ENCODE results near the gene PCSK6.

Gene PCSK6

DNA sequence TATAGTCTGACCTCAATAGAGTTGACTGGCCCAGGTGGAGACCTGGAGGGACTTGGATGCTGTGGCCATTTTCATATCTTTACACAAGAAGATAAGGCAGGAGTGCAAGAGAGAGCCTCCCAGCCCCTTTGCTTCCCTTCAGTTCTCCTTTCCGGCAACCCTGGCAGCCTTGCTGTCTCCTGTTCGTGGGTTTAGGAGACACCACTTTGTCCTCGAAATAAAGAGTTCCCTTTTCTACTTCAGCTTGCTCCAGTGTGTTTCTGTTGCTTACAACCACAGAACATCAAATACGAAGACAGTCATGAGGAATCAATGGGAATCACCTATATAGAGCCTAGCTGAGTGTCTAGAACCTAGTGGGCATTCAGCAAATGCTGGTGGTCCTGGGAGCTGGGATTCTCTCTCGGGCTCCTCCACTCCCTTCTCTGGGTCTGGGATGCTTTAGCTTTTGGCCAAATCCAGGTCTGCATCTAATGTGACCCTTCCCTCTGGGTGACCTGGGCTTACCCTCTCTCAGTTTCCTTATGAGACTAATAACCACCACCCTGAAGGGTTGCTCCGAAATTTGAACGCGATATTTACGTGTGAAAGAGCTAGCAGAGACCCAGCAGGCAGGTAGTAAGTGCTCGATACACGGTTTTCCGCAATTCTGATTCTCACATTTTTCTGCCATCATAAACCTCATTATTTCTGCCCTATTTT lies 44.5 kb downstream of the PCSK6 start:
- no peaks in the 10 kb centered on the region for H3K36me3 ChIP-seq (ENCODE audit: low read length)
- no peak overlapping the region for H3K27ac ChIP-seq (ENCODE audit: low read depth, low read length)
- no peaks in the 10 kb centered on the region for H4K20me1 ChIP-seq (ENCODE audit: low read depth, low read length)
- no peaks in the 10 kb centered on the region for H3F3A ChIP-seq (ENCODE audit: insufficient read depth)
- H2AFZ ChIP-seq (ENCODE audit: low read depth, low read length, severe bottlenecking), result no peak overlapping the region
- H3K27me3 ChIP-seq (ENCODE audit: low read length), result no peaks in the 10 kb centered on the region
- no peak overlapping the region for H3K4me2 ChIP-seq (ENCODE audit: low read depth, low read length, poor library complexity, severe bottlenecking)
- TF ChIP-seq, protein P1, sequence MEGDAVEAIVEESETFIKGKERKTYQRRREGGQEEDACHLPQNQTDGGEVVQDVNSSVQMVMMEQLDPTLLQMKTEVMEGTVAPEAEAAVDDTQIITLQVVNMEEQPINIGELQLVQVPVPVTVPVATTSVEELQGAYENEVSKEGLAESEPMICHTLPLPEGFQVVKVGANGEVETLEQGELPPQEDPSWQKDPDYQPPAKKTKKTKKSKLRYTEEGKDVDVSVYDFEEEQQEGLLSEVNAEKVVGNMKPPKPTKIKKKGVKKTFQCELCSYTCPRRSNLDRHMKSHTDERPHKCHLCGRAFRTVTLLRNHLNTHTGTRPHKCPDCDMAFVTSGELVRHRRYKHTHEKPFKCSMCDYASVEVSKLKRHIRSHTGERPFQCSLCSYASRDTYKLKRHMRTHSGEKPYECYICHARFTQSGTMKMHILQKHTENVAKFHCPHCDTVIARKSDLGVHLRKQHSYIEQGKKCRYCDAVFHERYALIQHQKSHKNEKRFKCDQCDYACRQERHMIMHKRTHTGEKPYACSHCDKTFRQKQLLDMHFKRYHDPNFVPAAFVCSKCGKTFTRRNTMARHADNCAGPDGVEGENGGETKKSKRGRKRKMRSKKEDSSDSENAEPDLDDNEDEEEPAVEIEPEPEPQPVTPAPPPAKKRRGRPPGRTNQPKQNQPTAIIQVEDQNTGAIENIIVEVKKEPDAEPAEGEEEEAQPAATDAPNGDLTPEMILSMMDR (IDR thresholded peaks at IDR 0.05; ENCODE audit: insufficient read depth, low read length, poor library complexity, severe bottlenecking), result no peak
- no peak for TF ChIP-seq EZH2phosphoT487 (conservative IDR thresholded peaks at IDR 0.05; ENCODE audit: low read length)
- no peaks in the 10 kb centered on the region for H3K9me2 ChIP-seq (replicated peaks; ENCODE audit: insufficient read depth, low read length)
- no peaks in the 10 kb centered on the region for H3K79me2 ChIP-seq (ENCODE audit: insufficient read depth, low read length)
- H3K9me3 ChIP-seq (ENCODE audit: insufficient read depth, low read length), result no peaks in the 10 kb centered on the region
- no peak overlapping the region for H3K9ac ChIP-seq (ENCODE audit: low read length)
- H3K4me3 ChIP-seq (ENCODE audit: insufficient read depth, low read length, poor library complexity, severe bottlenecking), result no peak overlapping the region

DNA sequence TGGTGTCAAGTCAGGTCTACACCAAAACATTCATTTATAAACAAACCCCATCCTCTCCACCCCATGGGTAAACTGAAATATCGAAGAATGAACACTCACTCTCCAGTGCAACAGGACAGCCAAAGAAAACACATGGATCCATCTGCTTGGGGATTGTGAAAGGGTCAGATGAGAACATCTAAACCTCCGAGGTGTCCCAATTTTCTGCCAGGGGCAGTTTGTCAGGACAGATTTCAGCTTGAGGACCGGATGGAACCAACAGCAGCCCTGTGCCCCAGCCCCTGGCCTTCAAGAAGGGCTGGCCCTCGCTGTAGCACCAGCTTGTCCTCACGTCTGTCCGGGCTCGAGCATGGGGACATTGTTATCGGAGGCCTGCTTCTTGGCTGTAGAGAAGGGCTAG lies 45.5 kb downstream of the PCSK6 start:
- no peak overlapping the region for H2AFZ ChIP-seq (ENCODE audit: low read depth, low read length, severe bottlenecking)
- no peak overlapping the region for H3K4me3 ChIP-seq (ENCODE audit: insufficient read depth, low read length, poor library complexity, severe bottlenecking)
- H3K9me3 ChIP-seq (ENCODE audit: insufficient read depth, low read length), result no peaks in the 10 kb centered on the region
- no peaks in the 10 kb centered on the region for H3K36me3 ChIP-seq (ENCODE audit: low read length)
- TF ChIP-seq, protein P1 (IDR thresholded peaks at IDR 0.05; ENCODE audit: insufficient read depth, low read length, poor library complexity, severe bottlenecking), result no peak
- TF ChIP-seq EZH2phosphoT487 (conservative IDR thresholded peaks at IDR 0.05; ENCODE audit: low read length), result no peak
- H3K27me3 ChIP-seq (ENCODE audit: low read length), result no peaks in the 10 kb centered on the region
- H4K20me1 ChIP-seq (ENCODE audit: low read depth, low read length), result no peaks in the 10 kb centered on the region
- no peak overlapping the region for H3K9ac ChIP-seq (ENCODE audit: low read length)
- H3F3A ChIP-seq (ENCODE audit: insufficient read depth), result no peaks in the 10 kb centered on the region
- H3K9me2 ChIP-seq (replicated peaks; ENCODE audit: insufficient read depth, low read length), result no peaks in the 10 kb centered on the region
- no peaks in the 10 kb centered on the region for H3K79me2 ChIP-seq (ENCODE audit: insufficient read depth, low read length)
- H3K27ac ChIP-seq (ENCODE audit: low read depth, low read length), result no peak overlapping the region
- no peak overlapping the region for H3K4me2 ChIP-seq (ENCODE audit: low read depth, low read length, poor library complexity, severe bottlenecking)

DNA sequence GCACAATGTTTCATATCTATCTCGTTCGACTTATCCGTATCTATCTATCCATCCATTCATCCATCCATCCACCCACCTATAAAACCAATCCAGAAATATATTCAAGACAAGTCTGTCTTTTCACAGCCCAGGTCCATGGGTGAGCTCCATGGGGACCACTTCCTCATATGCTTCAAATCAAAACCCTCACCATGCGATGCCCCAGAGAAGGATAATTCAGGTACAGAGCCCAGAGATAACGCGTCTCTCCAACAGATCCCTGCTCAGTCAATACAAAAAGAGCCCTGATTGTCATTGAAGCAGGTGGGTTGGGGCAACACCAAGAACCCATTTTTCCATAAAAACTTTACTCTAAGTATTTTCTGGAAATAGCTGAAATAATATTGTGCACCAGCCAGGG lies 47.2 kb downstream of the PCSK6 start:
- H2AFZ ChIP-seq (ENCODE audit: low read depth, low read length, severe bottlenecking), result no peak overlapping the region
- no peaks in the 10 kb centered on the region for H3K9me3 ChIP-seq (ENCODE audit: insufficient read depth, low read length)
- H4K20me1 ChIP-seq (ENCODE audit: low read depth, low read length), result no peaks in the 10 kb centered on the region
- no peak overlapping the region for H3K4me2 ChIP-seq (ENCODE audit: low read depth, low read length, poor library complexity, severe bottlenecking)
- H3K27me3 ChIP-seq (ENCODE audit: low read length), result no peaks in the 10 kb centered on the region
- H3K4me3 ChIP-seq (ENCODE audit: insufficient read depth, low read length, poor library complexity, severe bottlenecking), result no peak overlapping the region
- TF ChIP-seq, protein P1 (IDR thresholded peaks at IDR 0.05; ENCODE audit: insufficient read depth, low read length, poor library complexity, severe bottlenecking), result no peak
- TF ChIP-seq EZH2phosphoT487 (conservative IDR thresholded peaks at IDR 0.05; ENCODE audit: low read length), result no peak
- no peak overlapping the region for H3K27ac ChIP-seq (ENCODE audit: low read depth, low read length)
- H3K9me2 ChIP-seq (replicated peaks; ENCODE audit: insufficient read depth, low read length), result no peaks in the 10 kb centered on the region
- H3F3A ChIP-seq (ENCODE audit: insufficient read depth), result no peaks in the 10 kb centered on the region
- H3K9ac ChIP-seq (ENCODE audit: low read length), result no peak overlapping the region
- no peaks in the 10 kb centered on the region for H3K79me2 ChIP-seq (ENCODE audit: insufficient read depth, low read length)
- H3K36me3 ChIP-seq (ENCODE audit: low read length), result no peaks in the 10 kb centered on the region
